ENCODE data around the gene CRYL1. TPM values are rescaled to one million over a fixed set of nuclear protein-coding genes. Genes with fewer than 3 reads are reported as not detected.

The CRYL1 gene
- total RNA-seq, 1 donor from 2014 or later = 3.6 TPM

- Histone ChIP-seq H3K9ac (no peak overlapping the region), H3K4me1 (no peaks in the 10 kb centered on the region), H3K27me3 (no peaks in the 10 kb centered on the region), H3K27ac (no peak overlapping the region), H3K9me3 (ENCODE audit: low read depth) (no peaks in the 10 kb centered on the region), H3K4me3 (no peak overlapping the region), H4K20me1 (ENCODE audit: low read depth) (no peaks in the 10 kb centered on the region), H3F3A (ENCODE audit: low read depth) (no peaks in the 10 kb centered on the region), H2AFZ (replicated peaks) (no peak overlapping the region), H3K4me2 (no peak overlapping the region), H3K36me3 (no peaks in the 10 kb centered on the region), H3K79me2 (ENCODE audit: low read depth) (no peaks in the 10 kb centered on the region)
- Mint-ChIP-seq H3K27ac (no peak overlapping the region), H3K4me3 (no peak overlapping the region), H3K36me3 (no peaks in the 10 kb centered on the region), H3K4me1 (no peaks in the 10 kb centered on the region), H3K27me3 (ENCODE audit: insufficient read depth, low read depth) (peaks cover 11% of the 10 kb centered on the region), H3K9me3 (peaks cover 4% of the 10 kb centered on the region)
- no peak for DNase-seq (ENCODE audit: low spot score)
- no peak for TF ChIP-seq EZH2phosphoT487 (IDR thresholded peaks at IDR 0.05)
- TF ChIP-seq EZH2 (IDR thresholded peaks at IDR 0.05) = no peak
- no peak for TF ChIP-seq CTCF (IDR thresholded peaks at IDR 0.05)
Observed at GRCh38 chr13:20397896-20398295, 127.8 kb downstream of the CRYL1 start.

- Mint-ChIP-seq H3K4me1 (no peaks in the 10 kb centered on the region), H3K27me3 (ENCODE audit: insufficient read depth, low read depth) (peaks cover 11% of the 10 kb centered on the region), H3K36me3 (no peaks in the 10 kb centered on the region), H3K9me3 (peaks cover 4% of the 10 kb centered on the region), H3K4me3 (no peak overlapping the region), H3K27ac (no peak overlapping the region)
- H3K27ac ChIP-seq = no peak overlapping the region
- no peaks in the 10 kb centered on the region for H4K20me1 ChIP-seq (ENCODE audit: low read depth)
- DNase-seq (ENCODE audit: low spot score) = no peak
- H3K4me3 ChIP-seq = no peak overlapping the region
- H3K79me2 ChIP-seq (ENCODE audit: low read depth) = no peaks in the 10 kb centered on the region
- no peaks in the 10 kb centered on the region for H3K36me3 ChIP-seq
- no peaks in the 10 kb centered on the region for H3K9me3 ChIP-seq (ENCODE audit: low read depth)
- H3K4me2 ChIP-seq = no peak overlapping the region
- no peaks in the 10 kb centered on the region for H3K27me3 ChIP-seq
- H2AFZ ChIP-seq (replicated peaks) = no peak overlapping the region
- no peaks in the 10 kb centered on the region for H3K4me1 ChIP-seq
- H3K9ac ChIP-seq = no peak overlapping the region
- H3F3A ChIP-seq (ENCODE audit: low read depth) = no peaks in the 10 kb centered on the region
- TF ChIP-seq CTCF (IDR thresholded peaks at IDR 0.05) (no peak), EZH2 (IDR thresholded peaks at IDR 0.05) (no peak), EZH2phosphoT487 (IDR thresholded peaks at IDR 0.05) (no peak)
Observed at GRCh38 chr13:20395061-20395916, 130.4 kb downstream of the CRYL1 start.

GRCh38 chr13:20394506-20394905 lies 131.2 kb downstream of the CRYL1 start:
- H3K27ac Mint-ChIP-seq = no peak overlapping the region
- peaks cover 8% of the 10 kb centered on the region for H3K27me3 Mint-ChIP-seq (ENCODE audit: insufficient read depth, low read depth)
- no peak overlapping the region for H3K27ac ChIP-seq
- no peaks in the 10 kb centered on the region for H3K79me2 ChIP-seq (ENCODE audit: low read depth)
- no peaks in the 10 kb centered on the region for H4K20me1 ChIP-seq (ENCODE audit: low read depth)
- no peaks in the 10 kb centered on the region for H3K36me3 Mint-ChIP-seq
- no peak overlapping the region for H3K4me2 ChIP-seq
- H2AFZ ChIP-seq (replicated peaks) = no peak overlapping the region
- DNase-seq (ENCODE audit: low spot score) = no peak
- no peaks in the 10 kb centered on the region for H3K4me1 ChIP-seq
- H3K9me3 Mint-ChIP-seq = peaks cover 4% of the 10 kb centered on the region
- H3K36me3 ChIP-seq = no peaks in the 10 kb centered on the region
- no peaks in the 10 kb centered on the region for H3K9me3 ChIP-seq (ENCODE audit: low read depth)
- no peaks in the 10 kb centered on the region for H3K27me3 ChIP-seq
- no peak overlapping the region for H3K4me3 ChIP-seq
- no peak overlapping the region for H3K9ac ChIP-seq
- TF ChIP-seq CTCF (IDR thresholded peaks at IDR 0.05) = no peak
- no peak for TF ChIP-seq EZH2phosphoT487 (IDR thresholded peaks at IDR 0.05)
- TF ChIP-seq EZH2 (IDR thresholded peaks at IDR 0.05) = no peak
- H3K4me1 Mint-ChIP-seq = peaks cover 2% of the 10 kb centered on the region
- no peak overlapping the region for H3K4me3 Mint-ChIP-seq
- H3F3A ChIP-seq (ENCODE audit: low read depth) = no peaks in the 10 kb centered on the region

Data from neural progenitor cell (in vitro differentiated cells).